ENCODE measurements around the gene TSPEAR. TPM values are rescaled to one million over a fixed set of nuclear protein-coding genes. Genes with fewer than 3 reads are reported as not detected.

TSPEAR gene
- polyA plus RNA-seq, 1 experiment, result not detected

DNA sequence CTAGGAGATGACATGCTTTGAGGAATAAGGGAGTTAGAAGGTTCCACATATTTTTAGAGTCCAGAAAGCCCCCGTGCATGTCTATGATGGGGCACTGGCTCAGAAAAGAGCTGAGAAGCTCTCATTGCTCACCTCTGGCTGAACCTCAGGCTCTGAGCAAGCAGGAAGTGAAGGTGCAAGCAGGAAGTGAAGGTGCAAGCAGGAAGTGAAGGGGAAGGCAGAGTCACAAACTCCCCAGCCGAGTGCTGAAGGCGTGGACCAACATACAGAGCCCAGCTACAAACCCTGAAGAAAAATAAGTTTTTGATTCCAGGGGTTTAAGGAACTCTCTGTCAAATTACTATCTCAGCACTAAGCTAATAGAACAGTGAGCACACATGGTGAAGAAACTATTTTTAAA is 92.5 kb downstream of the TSPEAR start:
- ChIA-PET CTCF (interaction anchor here (1.0 kb wide), 1 partner anchor 174 kb away, joined by 6 read pairs; no protein-coding TSS in a partner anchor), POLR2A (no interaction called here)
- H3K36me3 ChIP-seq (ENCODE audit: control insufficient read depth, insufficient read depth, low read length), result no peaks in the 10 kb centered on the region
- TF ChIP-seq, protein P1, sequence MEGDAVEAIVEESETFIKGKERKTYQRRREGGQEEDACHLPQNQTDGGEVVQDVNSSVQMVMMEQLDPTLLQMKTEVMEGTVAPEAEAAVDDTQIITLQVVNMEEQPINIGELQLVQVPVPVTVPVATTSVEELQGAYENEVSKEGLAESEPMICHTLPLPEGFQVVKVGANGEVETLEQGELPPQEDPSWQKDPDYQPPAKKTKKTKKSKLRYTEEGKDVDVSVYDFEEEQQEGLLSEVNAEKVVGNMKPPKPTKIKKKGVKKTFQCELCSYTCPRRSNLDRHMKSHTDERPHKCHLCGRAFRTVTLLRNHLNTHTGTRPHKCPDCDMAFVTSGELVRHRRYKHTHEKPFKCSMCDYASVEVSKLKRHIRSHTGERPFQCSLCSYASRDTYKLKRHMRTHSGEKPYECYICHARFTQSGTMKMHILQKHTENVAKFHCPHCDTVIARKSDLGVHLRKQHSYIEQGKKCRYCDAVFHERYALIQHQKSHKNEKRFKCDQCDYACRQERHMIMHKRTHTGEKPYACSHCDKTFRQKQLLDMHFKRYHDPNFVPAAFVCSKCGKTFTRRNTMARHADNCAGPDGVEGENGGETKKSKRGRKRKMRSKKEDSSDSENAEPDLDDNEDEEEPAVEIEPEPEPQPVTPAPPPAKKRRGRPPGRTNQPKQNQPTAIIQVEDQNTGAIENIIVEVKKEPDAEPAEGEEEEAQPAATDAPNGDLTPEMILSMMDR (IDR thresholded peaks at IDR 0.05; ENCODE audit: insufficient read depth, low read depth, low read length), result no peak
- DNase-seq (ENCODE audit: low read depth), result no peak
- H3K27me3 ChIP-seq (ENCODE audit: control insufficient read depth, insufficient read depth, low read length), result no peaks in the 10 kb centered on the region
- no peak overlapping the region for H3K4me3 ChIP-seq (ENCODE audit: low read depth, low read length)

DNA sequence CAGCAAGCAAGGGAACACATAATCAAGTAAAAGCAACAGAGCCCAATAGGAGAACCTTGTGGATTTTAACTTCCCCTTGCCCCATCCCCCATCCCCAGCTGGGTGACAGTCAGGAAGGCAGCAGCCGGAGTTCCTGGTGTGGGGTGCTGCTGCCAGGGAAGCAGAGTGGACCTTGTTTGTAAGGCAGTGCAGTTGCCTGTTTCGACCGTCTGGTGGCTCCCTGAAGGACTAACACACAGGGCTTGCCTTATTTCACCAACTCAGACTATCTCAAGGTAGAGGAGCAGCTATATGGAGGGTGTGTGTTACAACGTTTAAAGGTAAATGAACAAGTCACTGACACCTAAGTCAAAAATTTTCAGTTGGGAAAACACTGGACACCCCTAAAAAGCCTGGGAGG is 92.9 kb downstream of the TSPEAR start:
- no peak for DNase-seq (ENCODE audit: low read depth)
- no peaks in the 10 kb centered on the region for H3K36me3 ChIP-seq (ENCODE audit: control insufficient read depth, insufficient read depth, low read length)
- CTCF ChIA-PET, result interaction anchor here (1.0 kb wide), 1 partner anchor 175 kb away, joined by 6 read pairs; no protein-coding TSS in a partner anchor
- no peak overlapping the region for H3K4me3 ChIP-seq (ENCODE audit: low read depth, low read length)
- TF ChIP-seq, protein P1 (IDR thresholded peaks at IDR 0.05; ENCODE audit: insufficient read depth, low read depth, low read length), result no peak; the same call in 1 of the 2 replicates
- POLR2A ChIA-PET, result no interaction called here
- no peaks in the 10 kb centered on the region for H3K27me3 ChIP-seq (ENCODE audit: control insufficient read depth, insufficient read depth, low read length)

DNA sequence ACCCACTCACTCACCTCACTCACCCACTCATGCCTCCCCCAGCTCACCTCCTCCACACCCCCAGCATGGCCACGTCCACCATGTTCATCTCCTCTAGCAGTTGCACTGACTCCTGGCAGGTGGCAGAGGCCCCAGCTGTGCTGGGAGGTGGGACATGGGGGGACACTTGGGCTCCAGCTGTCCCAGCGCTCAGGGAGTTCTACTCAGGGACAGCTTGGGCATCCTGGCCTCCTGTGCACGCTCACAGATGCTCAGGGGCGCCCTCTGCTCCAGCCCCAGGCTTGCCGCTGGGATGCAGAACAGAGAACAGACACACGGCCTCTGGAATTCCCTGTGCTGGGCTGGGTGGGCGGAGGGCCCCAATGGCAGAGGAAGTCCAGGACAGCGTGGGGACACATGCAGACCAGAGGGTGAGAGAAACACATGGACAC is 94.3 kb downstream of the TSPEAR start:
- DNase-seq (ENCODE audit: low read depth), result no peak
- CTCF ChIA-PET, result no interaction called here
- TF ChIP-seq, protein P1 (IDR thresholded peaks at IDR 0.05; ENCODE audit: insufficient read depth, low read depth, low read length), result no peak
- Histone ChIP-seq H3K27me3 (ENCODE audit: control insufficient read depth, insufficient read depth, low read length) (no peaks in the 10 kb centered on the region), H3K4me3 (ENCODE audit: low read depth, low read length) (no peak overlapping the region), H3K36me3 (ENCODE audit: control insufficient read depth, insufficient read depth, low read length) (no peaks in the 10 kb centered on the region)
- POLR2A ChIA-PET, result no interaction called here

DNA sequence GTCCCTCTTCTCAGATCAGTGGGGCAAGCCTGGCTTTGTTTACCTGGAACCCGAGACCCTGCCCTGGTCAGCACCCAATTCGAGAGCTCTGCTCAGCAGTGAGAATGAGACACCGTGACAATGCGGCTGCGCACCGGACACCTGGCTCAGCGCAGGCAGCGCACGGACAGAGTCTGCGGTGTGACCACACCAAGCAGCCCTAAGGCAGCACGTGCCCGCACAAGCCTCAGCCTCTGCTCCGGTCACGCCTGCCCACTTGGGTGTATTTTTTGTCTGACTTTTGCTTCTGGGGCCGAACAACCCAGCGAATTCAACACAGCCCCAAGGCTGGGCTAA is 94.8 kb downstream of the TSPEAR start:
- no peaks in the 10 kb centered on the region for H3K36me3 ChIP-seq (ENCODE audit: control insufficient read depth, insufficient read depth, low read length)
- POLR2A ChIA-PET, result no interaction called here
- no peak for DNase-seq (ENCODE audit: low read depth)
- no peaks in the 10 kb centered on the region for H3K27me3 ChIP-seq (ENCODE audit: control insufficient read depth, insufficient read depth, low read length)
- CTCF ChIA-PET, result no interaction called here
- TF ChIP-seq, protein P1 (IDR thresholded peaks at IDR 0.05; ENCODE audit: insufficient read depth, low read depth, low read length), result no peak
- no peak overlapping the region for H3K4me3 ChIP-seq (ENCODE audit: low read depth, low read length)

DNA sequence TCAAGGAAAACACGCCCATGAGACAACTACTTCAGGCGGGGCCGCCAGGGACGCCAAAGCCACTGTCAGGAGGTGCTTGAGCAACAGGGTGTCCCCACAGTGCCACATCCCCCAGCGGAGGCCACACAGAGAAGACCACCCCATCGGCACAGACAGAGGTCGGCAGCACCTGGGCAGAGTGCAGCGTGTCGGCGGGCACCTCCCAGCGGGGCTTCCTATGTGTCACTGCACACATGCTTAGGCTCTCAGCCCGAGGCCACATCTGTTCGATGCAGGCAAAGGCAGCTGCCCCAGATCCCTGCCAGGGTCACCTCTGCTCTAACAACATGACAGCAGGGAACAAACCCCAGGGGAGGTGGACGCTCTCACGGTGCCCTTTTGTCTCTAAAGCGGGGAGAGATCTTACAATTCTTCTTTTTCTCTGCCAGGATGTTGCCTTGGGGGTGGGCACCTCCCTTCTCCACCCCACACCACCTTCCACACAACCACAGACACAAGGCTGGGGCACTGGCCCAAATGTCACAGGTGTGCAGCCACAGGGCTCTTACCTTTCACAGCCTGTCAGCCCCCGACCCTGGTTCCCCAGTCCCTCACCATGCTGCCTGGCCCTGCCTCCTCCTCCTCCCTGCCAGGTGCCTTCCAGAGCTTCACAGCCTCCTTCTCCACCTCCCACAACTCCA is 95.3 kb downstream of the TSPEAR start:
- DNase-seq (ENCODE audit: low read depth), result no peak
- ChIA-PET POLR2A (no interaction called here), CTCF (no interaction called here)
- H3K36me3 ChIP-seq (ENCODE audit: control insufficient read depth, insufficient read depth, low read length), result no peaks in the 10 kb centered on the region
- TF ChIP-seq, protein P1 (IDR thresholded peaks at IDR 0.05; ENCODE audit: insufficient read depth, low read depth, low read length), result no peak
- H3K4me3 ChIP-seq (ENCODE audit: low read depth, low read length), result no peak overlapping the region
- H3K27me3 ChIP-seq (ENCODE audit: control insufficient read depth, insufficient read depth, low read length), result no peaks in the 10 kb centered on the region

All from BJ (cell line).